HEK293 (cell line): ENCODE data around the gene ITPRIPL1.

Experiments
- CTCF ChIA-PET: fragments of 350-600 bp; formaldehyde crosslinking; extraction: SDS; loops from one replicate; lab custom pipeline; 2021; ENCODE audit warnings: antibody characterized with exemption; lab: Yijun Ruan, JAX
- POLR2A ChIA-PET: fragments of 300-600 bp; formaldehyde crosslinking; extraction: SDS; loops from one replicate; lab custom pipeline; 2020; ENCODE audit warnings: antibody characterized with exemption, inconsistent platforms; lab: Yijun Ruan, JAX
- H3K27ac ChIP-seq: fragments of 200-500 bp; sonication (Bioruptor generic); 2 replicates; pipeline ENCODE4 v1.5.1; 2014; ENCODE audit warnings: low read depth, low read length, control low read depth, inconsistent platforms; ENCODE audit errors: extremely low read depth
- H3K36me3 ChIP-seq, 2 experiments: fragments of 200-500 bp in 1 of 2; sonication (Bioruptor generic) in 1 of 2; 1 replicate in 1 of 2; 2 replicates in 1 of 2; pipeline ENCODE4 v1.5.1; 2014 to 2017; ENCODE audit warnings: inconsistent platforms in 2 of 2, low read length in 2 of 2; ENCODE audit not compliant: control insufficient read depth in 2 of 2, insufficient read depth in 1 of 2
- H3K4me1 ChIP-seq: fragments of 200-500 bp; sonication (Bioruptor generic); 2 replicates; pipeline ENCODE4 v1.5.1; 2014; ENCODE audit warnings: mild to moderate bottlenecking, low read length, inconsistent platforms; ENCODE audit not compliant: control insufficient read depth, insufficient read depth
- H3K4me3 ChIP-seq: 2 replicates; pipeline ENCODE4 v1.5.1; 2011; ENCODE audit warnings: low read depth, mild to moderate bottlenecking, control low read depth, low read length, moderate library complexity
- H3K9me3 ChIP-seq: fragments of 200-500 bp; sonication (Bioruptor generic); 2 replicates; pipeline ENCODE4 v1.5.1; 2014; ENCODE audit warnings: low read depth, low read length, inconsistent platforms; ENCODE audit not compliant: control insufficient read depth, insufficient read depth
- BCL6B ChIP-seq: fragments of 450-650 bp; formaldehyde crosslinking; IDR thresholded peaks from 2 replicates; pipeline ENCODE4 v1.5.1; 2017; ENCODE audit warnings: missing biosample characterization, missing genetic modification characterization
- CTCF ChIP-seq: fragments of 450-650 bp; formaldehyde crosslinking; IDR thresholded peaks from 2 replicates; pipeline ENCODE4 v1.5.1; 2016; ENCODE audit warnings: missing biosample characterization, missing genetic modification characterization
- ELK4 ChIP-seq: IDR thresholded peaks from 2 replicates; pipeline ENCODE4 v1.6.1; 2011; ENCODE audit warnings: mild to moderate bottlenecking, low read depth, low read length, borderline replicate concordance
- FEZF1 ChIP-seq: fragments of 450-650 bp; formaldehyde crosslinking; IDR thresholded peaks from 2 replicates; pipeline ENCODE4 v1.5.1; 2016; ENCODE audit warnings: missing biosample characterization, missing genetic modification characterization
- KLF7 ChIP-seq: fragments of 450-650 bp; formaldehyde crosslinking; IDR thresholded peaks from 2 replicates; pipeline ENCODE4 v1.5.1; 2016; ENCODE audit warnings: missing biosample characterization, missing genetic modification characterization, borderline replicate concordance
- KLF9 ChIP-seq: fragments of 450-650 bp; formaldehyde crosslinking; IDR thresholded peaks from 2 replicates; pipeline ENCODE4 v1.5.1; 2016; ENCODE audit warnings: missing biosample characterization, missing genetic modification characterization, low read depth
- MZF1 ChIP-seq: fragments of 450-650 bp; formaldehyde crosslinking; IDR thresholded peaks from 2 replicates; pipeline ENCODE4 v1.5.1; 2017; ENCODE audit warnings: missing biosample characterization, missing genetic modification characterization, borderline replicate concordance
- PRDM1 ChIP-seq: fragments of 450-650 bp; formaldehyde crosslinking; IDR thresholded peaks from 2 replicates; pipeline ENCODE4; 2016; ENCODE audit warnings: missing biosample characterization, missing genetic modification characterization
- PRDM10 ChIP-seq: fragments of 450-650 bp; formaldehyde crosslinking; IDR thresholded peaks from 2 replicates; pipeline ENCODE4 v1.5.1; 2016; ENCODE audit warnings: missing biosample characterization, missing genetic modification characterization
- YY1 ChIP-seq: fragments of 450-650 bp; formaldehyde crosslinking; IDR thresholded peaks from 2 replicates; pipeline ENCODE4 v1.5.1; 2018; ENCODE audit warnings: missing biosample characterization, missing genetic modification characterization
- ZBTB48 ChIP-seq: fragments of 450-650 bp; formaldehyde crosslinking; IDR thresholded peaks from 2 replicates; pipeline ENCODE4 v1.5.1; 2016; ENCODE audit warnings: missing biosample characterization, missing genetic modification characterization
- ZBTB8A ChIP-seq: fragments of 450-650 bp; formaldehyde crosslinking; IDR thresholded peaks from 2 replicates; pipeline ENCODE4 v1.5.1; 2016; ENCODE audit warnings: missing biosample characterization, missing genetic modification characterization
- ZNF10 ChIP-seq: fragments of 450-650 bp; formaldehyde crosslinking; IDR thresholded peaks from 2 replicates; pipeline ENCODE4 v1.5.1; 2017; ENCODE audit warnings: missing biosample characterization, missing genetic modification characterization
- ZNF114 ChIP-seq: fragments of 450-650 bp; formaldehyde crosslinking; IDR thresholded peaks from 2 replicates; pipeline ENCODE4 v1.5.0; 2017; ENCODE audit warnings: missing biosample characterization, missing genetic modification characterization
- ZNF146 ChIP-seq: fragments of 450-650 bp; formaldehyde crosslinking; IDR thresholded peaks from 2 replicates; pipeline ENCODE4 v1.5.1; 2016; ENCODE audit warnings: missing biosample characterization, missing genetic modification characterization
- ZNF155 ChIP-seq: fragments of 450-650 bp; formaldehyde crosslinking; IDR thresholded peaks from 2 replicates; pipeline ENCODE4 v1.5.1; 2016; ENCODE audit warnings: missing biosample characterization, missing genetic modification characterization
- ZNF175 ChIP-seq: fragments of 450-650 bp; formaldehyde crosslinking; IDR thresholded peaks from 2 replicates; pipeline ENCODE4 v1.5.1; 2016; ENCODE audit warnings: missing biosample characterization, missing genetic modification characterization
- ZNF221 ChIP-seq: fragments of 450-650 bp; formaldehyde crosslinking; IDR thresholded peaks from 2 replicates; pipeline ENCODE4 v1.5.1; 2017; ENCODE audit warnings: missing biosample characterization, missing genetic modification characterization, borderline replicate concordance
- ZNF239 ChIP-seq: fragments of 450-650 bp; formaldehyde crosslinking; IDR thresholded peaks from 2 replicates; pipeline ENCODE4 v1.5.1; 2016; ENCODE audit warnings: missing biosample characterization, missing genetic modification characterization
- ZNF433 ChIP-seq: fragments of 450-650 bp; formaldehyde crosslinking; IDR thresholded peaks from 2 replicates; pipeline ENCODE4 v1.5.1; 2016; ENCODE audit warnings: missing biosample characterization, missing genetic modification characterization, low read depth
- ZNF521 ChIP-seq: fragments of 450-650 bp; formaldehyde crosslinking; IDR thresholded peaks from 2 replicates; pipeline ENCODE4 v1.5.1; 2017; ENCODE audit warnings: missing biosample characterization, mild to moderate bottlenecking, missing genetic modification characterization
- ZNF544 ChIP-seq: fragments of 450-650 bp; formaldehyde crosslinking; IDR thresholded peaks from 2 replicates; pipeline ENCODE4 v1.5.0; 2017; ENCODE audit warnings: missing biosample characterization, missing genetic modification characterization
- ZNF658 ChIP-seq: fragments of 450-650 bp; formaldehyde crosslinking; IDR thresholded peaks from 2 replicates; pipeline ENCODE4; 2016; ENCODE audit warnings: missing biosample characterization, missing genetic modification characterization
- ZNF692 ChIP-seq: fragments of 450-650 bp; formaldehyde crosslinking; IDR thresholded peaks from 2 replicates; pipeline ENCODE4 v1.5.1; 2016; ENCODE audit warnings: missing biosample characterization, missing genetic modification characterization
- ZNF704 ChIP-seq: fragments of 450-650 bp; formaldehyde crosslinking; IDR thresholded peaks from 2 replicates; pipeline ENCODE4 v1.5.1; 2016; ENCODE audit warnings: missing biosample characterization, missing genetic modification characterization
- ZNF837 ChIP-seq: fragments of 450-650 bp; formaldehyde crosslinking; IDR thresholded peaks from 2 replicates; pipeline ENCODE4 v1.5.1; 2016; ENCODE audit warnings: missing biosample characterization, missing genetic modification characterization
- ZSCAN30 ChIP-seq: fragments of 450-650 bp; IDR thresholded peaks from 2 replicates; pipeline ENCODE4 v1.5.1; 2018; ENCODE audit warnings: missing biosample characterization, mild to moderate bottlenecking, missing genetic modification characterization, moderate library complexity

Gene ITPRIPL1

GRCh38 chr2:96319396-96319795 is 5.7 kb upstream of the ITPRIPL1 start:
- no peaks in the 10 kb centered on the region for H3K36me3 ChIP-seq
- TF ChIP-seq KLF9 (tag by site-specific recombination) = no peak
- no peak for TF ChIP-seq KLF7 (tag by site-specific recombination)
- no peak for TF ChIP-seq ZNF239 (tag by site-specific recombination)
- TF ChIP-seq ZNF658 (tag by site-specific recombination) = no peak
- TF ChIP-seq ZNF10 = no peak
- TF ChIP-seq ZNF114 (tag by site-specific recombination) = no peak
- no peak for TF ChIP-seq FEZF1
- TF ChIP-seq ZNF521 (tag by site-specific recombination) = no peak
- no peak for TF ChIP-seq ZBTB8A (tag by site-specific recombination)
- no peak for TF ChIP-seq ZNF221 (tag by site-specific recombination)
- TF ChIP-seq ZSCAN30 (tag by site-specific recombination) = no peak
- no peak for TF ChIP-seq ZNF433 (tag by site-specific recombination)
- TF ChIP-seq PRDM1 (tag by site-specific recombination) = no peak
- TF ChIP-seq ZNF692 (tag by site-specific recombination) = no peak
- TF ChIP-seq ZNF704 (tag by site-specific recombination) = no peak
- TF ChIP-seq MZF1 = no peak
- no peak for TF ChIP-seq ZNF155 (tag by site-specific recombination)
- no peak for TF ChIP-seq BCL6B (tag by site-specific recombination)
- no peak for TF ChIP-seq YY1 (tag by site-specific recombination)
- TF ChIP-seq, all 188 proteins: peak for 0
- ChIA-PET POLR2A (interaction anchor here (0.7 to 4.8 kb wide), 2 partner anchors 16 to 72 kb away, joined by 3 to 43 read pairs; partner anchors contain the start of gene NCAPH), CTCF (no interaction called here)
- Histone ChIP-seq H3K4me3 (no peak overlapping the region), H3K9me3 (no peaks in the 10 kb centered on the region), H3K4me1 (no peaks in the 10 kb centered on the region), H3K27ac (no peak overlapping the region)

GRCh38 chr2:96320326-96320725 is 4.8 kb upstream of the ITPRIPL1 start:
- CTCF ChIA-PET = interaction anchor here (0.6 to 1.3 kb wide), 3 partner anchors 9 to 513 kb away, joined by 3 to 4 read pairs (median 3); no protein-coding TSS in a partner anchor
- no peaks in the 10 kb centered on the region for H3K4me1 ChIP-seq
- no peak for TF ChIP-seq ZNF175 (tag by site-specific recombination)
- TF ChIP-seq CTCF (tag by site-specific recombination) = no peak
- no peak for TF ChIP-seq ZBTB48 (tag by site-specific recombination)
- no peak for TF ChIP-seq ZNF837 (tag by site-specific recombination)
- no peak for TF ChIP-seq PRDM10 (tag by site-specific recombination)
- TF ChIP-seq ELK4 = no peak
- no peak for TF ChIP-seq ZNF146 (tag by site-specific recombination)
- no peak for TF ChIP-seq ZNF544

More at GRCh38 chr2:96320326-96320725, 4.8 kb upstream of the ITPRIPL1 start:
- H3K27ac ChIP-seq = no peak overlapping the region
- H3K4me3 ChIP-seq = no peak overlapping the region
- H3K9me3 ChIP-seq = no peaks in the 10 kb centered on the region
- POLR2A ChIA-PET = interaction anchor here (1.6 to 4.8 kb wide), 3 partner anchors 15 to 54 kb away, joined by 5 to 43 read pairs (median 8); partner anchors contain the start of genes CIAO1, NCAPH, SNRNP200 and TMEM127
- no peaks in the 10 kb centered on the region for H3K36me3 ChIP-seq
